H1 (cell line): ENCODE data around the gene NRSN2. TPM values are rescaled to one million over a fixed set of nuclear protein-coding genes. Genes with fewer than 3 reads are reported as not detected.

Source experiments
- EGR1 ChIP-seq: IDR thresholded peaks from 2 replicates; pipeline ENCODE4 v1.6.1; 2011; ENCODE audit warnings: low read depth, low read length, borderline replicate concordance
- FOSL1 ChIP-seq: IDR thresholded peaks from 2 replicates; pipeline ENCODE4 v1.6.1; 2011; ENCODE audit warnings: mild to moderate bottlenecking, low read depth, low read length, moderate library complexity; ENCODE audit not compliant: insufficient read depth
- GABPA ChIP-seq: IDR thresholded peaks from 2 replicates; pipeline ENCODE4 v1.6.1; 2011; ENCODE audit warnings: mild to moderate bottlenecking, low read length, moderate library complexity, borderline replicate concordance; ENCODE audit not compliant: insufficient read depth
- MAFK ChIP-seq: IDR thresholded peaks from 2 replicates; pipeline ENCODE4 v1.6.1; 2012; ENCODE audit warnings: low read depth, mild to moderate bottlenecking, improper control_type of control experiment, low read length
- SAP30 ChIP-seq: fragments of 300-600 bp; sonication (generic); IDR thresholded peaks from 2 replicates; pipeline ENCODE4 v1.7.1; 2012; ENCODE audit warnings: low read length, moderate library complexity, mild to moderate bottlenecking, inconsistent platforms; ENCODE audit not compliant: insufficient read depth, insufficient replicate concordance
- polyA plus RNA-seq, 7 experiments: library from polyadenylated mRNA; depleted of rRNA in 3 of 7; stranded (reverse) in 5 of 7; unstranded in 2 of 7; fragments of >200 nt in 5 of 7; fragments of 200-250 nt in 2 of 7; gene quantifications; 1 replicate in 5 of 7; 2 replicates in 1 of 7; 4 replicates in 1 of 7; pipeline versions ENCODE4 v1.2.1 to v1.2.3, GENCODE V29; 2011 to 2013; ENCODE audit warnings: missing spikeins in 2 of 7, mixed read lengths in 2 of 7
- total RNA-seq: library from RNA; stranded (reverse); fragmentation: NEBNext Ultra II Directional; extraction: Animal tissue kit (Norgen Biotek cat#: 25700); gene quantifications from 2 replicates; pipeline ENCODE4 v1.2.1, GENCODE V29; 2021

NRSN2 gene
- total and polyA plus RNA-seq, 2 of the 8 experiments (the other 6 are each of a cell fraction or from before 2014, with no cell fraction given): 19.4 to 33.3 TPM

- TF ChIP-seq GABPA (no peak), EGR1 (no peak), MAFK (no peak), SAP30 (no peak), FOSL1 (no peak)
These were observed 22.0 kb downstream of the NRSN2 start (continued) for GRCh38 chr20:368915-369314.
